K562 (cell line): Measurements from ENCODE around the gene SPATA16. TPM values are rescaled to one million over a fixed set of nuclear protein-coding genes. Genes with fewer than 3 reads are reported as not detected.

Experiments
- ATAC-seq: fragments of 200-7000 bp; cut with Tn5 transposase; 3 replicates; pipeline ENCODE4 v1.9.1; 2020; ENCODE audit warnings: moderate library complexity
- BruUV-seq: library from RNA; stranded (reverse); fragments of 400-500 nt; replicated peaks from 2 replicates; lab custom pipeline; 2021; lab: Mats Ljungman, UMichigan
- CTCF ChIA-PET: fragments of 300-600 bp; formaldehyde crosslinking; extraction: SDS; loops from one replicate; lab custom pipeline; 2021; ENCODE audit warnings: low intra/inter-chr PET ratio; lab: Yijun Ruan, JAX
- POLR2A ChIA-PET: fragments of 300-600, 350-650 bp; sonication (Branson Sonifier 250); formaldehyde crosslinking; extraction: SDS; loops from one replicate; lab custom pipeline; 2021; ENCODE audit warnings: antibody characterized with exemption, inconsistent platforms; lab: Yijun Ruan, JAX
- DNase-seq, 4 experiments: peaks; one replicate each; pipeline versions ENCODE4 v3.0.0 to v3.0.0-alpha.2; 2011 to 2018; ENCODE audit warnings: low spot score in 3 of 4, mixed read lengths in 3 of 4; ENCODE audit errors: extremely low read depth in 1 of 4
- FAIRE-seq: peaks from 2 replicates; lab custom pipeline; 2011; peaks lifted over from hg19 to GRCh38; lab: Jason Lieb, UNC
- H2AFZ ChIP-seq: 2 replicates; pipeline ENCODE4 v1.6.0; 2011; ENCODE audit warnings: low read depth, low read length, control low read depth, inconsistent platforms
- H3K27ac ChIP-seq: fragments of 200-600 bp; 3 replicates; pipeline ENCODE4 v1.8.0; 2011; ENCODE audit warnings: low read depth, mild to moderate bottlenecking, control low read depth, inconsistent platforms, low read length, moderate library complexity, mixed read lengths; ENCODE audit errors: extremely low read depth
- H3K27me3 ChIP-seq, 2 experiments: fragments of 300-600 bp in 1 of 2; 2 replicates in 1 of 2; 3 replicates in 1 of 2; pipeline versions ENCODE4 v1.6.0 to v1.8.0; 2011; ENCODE audit warnings: inconsistent platforms in 2 of 2, low read length in 2 of 2, mild to moderate bottlenecking in 1 of 2, mixed read lengths in 1 of 2, moderate library complexity in 1 of 2; ENCODE audit not compliant: control insufficient read depth in 2 of 2, insufficient read depth in 2 of 2
- H3K36me3 ChIP-seq: fragments of 300-600 bp; 3 replicates; pipeline ENCODE4 v1.8.0; 2011; ENCODE audit warnings: mild to moderate bottlenecking, low read length, inconsistent platforms; ENCODE audit not compliant: control insufficient read depth, insufficient read depth
- H3K4me1 ChIP-seq, 2 experiments: fragments of 200-600 bp in 1 of 2; replicated peaks in 1 of 2; 2 replicates in 1 of 2; 3 replicates in 1 of 2; pipeline versions ENCODE4 v1.5.1 to v1.8.0; 2011; ENCODE audit warnings: inconsistent platforms in 2 of 2, low read length in 2 of 2, mild to moderate bottlenecking in 1 of 2, mixed read lengths in 1 of 2, moderate library complexity in 1 of 2; ENCODE audit not compliant: control insufficient read depth in 2 of 2, insufficient read depth in 2 of 2
- H3K4me2 ChIP-seq: 2 replicates; pipeline ENCODE4 v1.6.1; 2011; ENCODE audit warnings: low read length, control low read depth, inconsistent platforms, mixed read lengths; ENCODE audit not compliant: insufficient read depth
- H3K4me3 ChIP-seq: fragments of 200-600 bp; sonication (generic), shearing (Covaris generic); 2 replicates; pipeline ENCODE4 v1.5.1; 2016; ENCODE audit warnings: control low read depth, inconsistent platforms
- H3K79me2 ChIP-seq: fragments of 200-600 bp; 3 replicates; pipeline ENCODE4 v1.8.0; 2011; ENCODE audit warnings: low read length, inconsistent platforms; ENCODE audit not compliant: control insufficient read depth, insufficient read depth
- H3K9ac ChIP-seq, 2 experiments: 2 replicates each; pipeline versions ENCODE4 v1.6.0 to v1.6.1; 2011; ENCODE audit warnings: low read depth in 2 of 2, low read length in 2 of 2, control low read depth in 1 of 2, inconsistent platforms in 1 of 2, mild to moderate bottlenecking in 1 of 2, mixed read lengths in 1 of 2; ENCODE audit not compliant: insufficient read depth in 1 of 2
- H3K9me1 ChIP-seq: one replicate; pipeline ENCODE4 v1.6.0; 2011; ENCODE audit warnings: inconsistent platforms, mild to moderate bottlenecking, low read length, moderate library complexity; ENCODE audit not compliant: control insufficient read depth, insufficient read depth
- H3K9me3 ChIP-seq: replicated peaks from 2 replicates; pipeline ENCODE4 v1.5.1; 2011; ENCODE audit warnings: low read depth, low read length, inconsistent platforms; ENCODE audit not compliant: control insufficient read depth, insufficient read depth
- H4K20me1 ChIP-seq: replicated peaks from 2 replicates; pipeline ENCODE4 v1.6.1; 2011; ENCODE audit warnings: low read length, inconsistent platforms, mixed read lengths; ENCODE audit not compliant: control insufficient read depth, insufficient read depth
- BDP1 ChIP-seq: IDR thresholded peaks from 3 replicates; pipeline ENCODE4 v1.6.1; 2011; ENCODE audit not compliant: insufficient read length, insufficient read depth
- BRD9 ChIP-seq: fragments of 450-650 bp; IDR thresholded peaks from 2 replicates; pipeline ENCODE4 v1.6.1; 2018; ENCODE audit warnings: low read depth; ENCODE audit not compliant: partially characterized antibody
- DIDO1 ChIP-seq: fragments of 450-650 bp; IDR thresholded peaks from 2 replicates; pipeline ENCODE4 v1.6.1; 2016; ENCODE audit warnings: low read depth, missing biosample characterization, missing genetic modification characterization
- EP300 ChIP-seq: IDR thresholded peaks from 2 replicates; pipeline ENCODE4 v1.6.1; 2012; ENCODE audit warnings: low read length, improper control_type of control experiment
- THRAP3 ChIP-seq: fragments of 450-650 bp; IDR thresholded peaks from 2 replicates; pipeline ENCODE4 v1.6.1; 2016; ENCODE audit warnings: mild to moderate bottlenecking, inconsistent platforms, borderline replicate concordance
- WGBS: fragments of 100-300 bp; shearing (Covaris generic); methylation state at CpG from one replicate; pipeline ENCODE4 v1.1.6; 2016; ENCODE audit warnings: low coverage, mixed read lengths; ENCODE audit not compliant: insufficient coverage; ENCODE audit errors: missing lambda C conversion rate; 5-methylcytosine and 5-hydroxymethylcytosine counted together
- in situ Hi-C: fragments of 300-500 bp; cut with MboI; formaldehyde crosslinking; loops from 4 replicates; pipeline ENCODE4 v1.15.0; 2018; ENCODE audit warnings: inconsistent platforms, mixed read lengths
- intact Hi-C: fragments of 100-400 bp; cut with micrococcal nuclease; formaldehyde crosslinking; loops from 2 replicates; pipeline ENCODE4 v1.14.2; 2022
- polyA plus RNA-seq, 8 experiments: library from polyadenylated mRNA; depleted of rRNA in 4 of 8; stranded (reverse) in 5 of 8; unstranded in 3 of 8; fragments of >200 nt; fragmentation: Nextera tagmentation in 2 of 8; fragmentation: Illumina TruSeq in 1 of 8; extraction: Ambion mirVana in 2 of 8; extraction: Trizol in 1 of 8; gene quantifications; 2 replicates each; pipeline versions ENCODE4 v1.2.1 to v1.2.3, GENCODE V29; 2011 to 2014; ENCODE audit warnings: inconsistent platforms in 1 of 8, missing spikeins in 1 of 8
- total RNA-seq, 7 experiments: library from RNA; depleted of rRNA in 6 of 7; stranded (reverse); fragments of >200 nt in 6 of 7; fragmentation: Illumina TruSeq in 2 of 7; extraction: Trizol in 2 of 7; gene quantifications; 2 replicates each; pipeline versions ENCODE4 v1.2.1 to v1.2.3, GENCODE V29; 2011 to 2021; ENCODE audit warnings: low replicate concordance in 1 of 7
- TF ChIP-seq, protein P1 (sequence below): fragments of 450-650 bp; IDR thresholded peaks from one replicate; pipeline ENCODE4 v1.6.1; 2018; ENCODE audit warnings: mild to moderate bottlenecking, moderate library complexity; ENCODE audit not compliant: partially characterized antibody
- TF ChIP-seq, protein P2 (sequence below): sonication (generic); formaldehyde crosslinking; IDR thresholded peaks from 2 replicates; pipeline ENCODE4 v1.9.0; 2022; ENCODE audit warnings: mild to moderate bottlenecking, missing genetic modification reagents
- TF ChIP-seq, protein P3 (sequence below): fragments of 150-350 bp; conservative IDR thresholded peaks from 2 replicates; pipeline ENCODE4 v1.6.1; 2014; ENCODE audit warnings: low read length

The SPATA16 gene
- total and polyA plus RNA-seq, 9 of the 15 experiments (the other 6 are each of a cell fraction or from before 2014, with no cell fraction given) = not detected

DNA sequence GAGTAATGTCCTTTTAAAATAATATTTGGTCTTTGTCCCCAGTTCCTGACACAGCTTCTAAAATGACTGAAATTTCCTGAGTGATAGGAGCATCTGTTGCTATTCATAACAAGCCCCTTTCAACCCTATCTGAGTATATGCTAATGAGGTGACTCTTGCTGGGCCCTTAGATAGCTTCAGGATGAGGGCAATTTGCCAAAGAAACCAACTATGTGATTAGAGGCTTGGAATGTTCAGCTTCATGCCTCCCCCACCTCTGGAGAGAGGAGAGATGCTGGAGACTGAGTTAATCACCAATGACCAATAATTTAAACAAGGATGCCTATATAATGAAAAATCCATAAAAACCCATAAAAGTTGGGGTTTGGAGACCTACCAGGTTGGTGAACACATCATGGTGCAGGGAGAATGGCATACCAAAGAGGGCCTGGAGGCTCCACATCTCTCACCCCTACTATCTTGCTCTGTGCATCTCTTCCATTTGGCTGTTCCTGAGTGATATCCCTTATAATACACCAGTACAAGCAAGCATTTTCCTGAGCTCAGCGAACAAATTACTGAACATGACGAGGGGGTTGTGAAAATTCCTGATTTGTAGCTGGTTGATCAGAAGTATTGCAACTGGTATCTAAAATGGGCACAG lies 201.3 kb downstream of the SPATA16 start (continued):
- TF ChIP-seq, protein P1, sequence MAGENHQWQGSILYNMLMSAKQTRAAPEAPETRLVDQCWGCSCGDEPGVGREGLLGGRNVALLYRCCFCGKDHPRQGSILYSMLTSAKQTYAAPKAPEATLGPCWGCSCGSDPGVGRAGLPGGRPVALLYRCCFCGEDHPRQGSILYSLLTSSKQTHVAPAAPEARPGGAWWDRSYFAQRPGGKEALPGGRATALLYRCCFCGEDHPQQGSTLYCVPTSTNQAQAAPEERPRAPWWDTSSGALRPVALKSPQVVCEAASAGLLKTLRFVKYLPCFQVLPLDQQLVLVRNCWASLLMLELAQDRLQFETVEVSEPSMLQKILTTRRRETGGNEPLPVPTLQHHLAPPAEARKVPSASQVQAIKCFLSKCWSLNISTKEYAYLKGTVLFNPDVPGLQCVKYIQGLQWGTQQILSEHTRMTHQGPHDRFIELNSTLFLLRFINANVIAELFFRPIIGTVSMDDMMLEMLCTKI = no peak
- TF ChIP-seq, all 486 proteins: peak for 5

DNA sequence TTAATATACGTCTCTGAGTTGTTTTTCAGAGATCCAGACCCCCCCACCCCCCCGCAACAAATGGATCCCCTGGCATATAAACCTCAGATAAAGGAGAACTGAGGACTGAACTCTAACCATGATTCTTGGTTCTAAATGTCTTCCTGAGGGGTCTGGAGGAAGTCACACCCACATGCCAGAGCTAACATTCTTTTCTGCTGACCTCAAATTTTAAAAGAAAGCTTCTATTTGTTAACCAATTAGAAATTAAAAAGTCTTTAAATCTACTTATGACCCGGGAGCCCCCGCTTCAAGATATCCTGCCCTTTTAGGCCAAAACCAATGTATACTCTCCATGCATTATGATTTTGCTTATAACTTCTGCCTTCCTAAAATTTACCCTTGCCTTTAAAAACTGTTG lies 202.2 kb downstream of the SPATA16 start:
- no peaks in the 10 kb centered on the region for H3K9me3 ChIP-seq
- no peak overlapping the region for H3K4me3 ChIP-seq
- 42% methylated on average over 3 of the region's 4 CpGs for WGBS
- no peaks in the 10 kb centered on the region for H3K27me3 ChIP-seq
- no peak overlapping the region for H3K4me2 ChIP-seq
- ChIA-PET POLR2A (interaction anchor here (2.0 kb wide), 1 partner anchor 9 kb away, joined by 11 read pairs; no protein-coding TSS in a partner anchor), CTCF (no interaction called here)
- H3K27ac ChIP-seq = no peak overlapping the region
- peak overlapping the region; percentile 77 for H2AFZ ChIP-seq
- no TSS peak for BruUV-seq
- in situ Hi-C loops (no loop called here), intact Hi-C loops (no loop called here)
- no peaks in the 10 kb centered on the region for H4K20me1 ChIP-seq
- no peaks in the 10 kb centered on the region for H3K9me1 ChIP-seq
- DNase-seq = no peak
- TF ChIP-seq DIDO1 = no peak
- TF ChIP-seq EP300 = no peak
- TF ChIP-seq, protein P2, sequence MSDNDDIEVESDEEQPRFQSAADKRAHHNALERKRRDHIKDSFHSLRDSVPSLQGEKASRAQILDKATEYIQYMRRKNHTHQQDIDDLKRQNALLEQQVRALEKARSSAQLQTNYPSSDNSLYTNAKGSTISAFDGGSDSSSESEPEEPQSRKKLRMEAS (CRISPR knock-in tag) = no peak
- no peak for TF ChIP-seq THRAP3
- TF ChIP-seq BDP1 = no peak
- no peak for TF ChIP-seq BRD9
- TF ChIP-seq, protein P3, sequence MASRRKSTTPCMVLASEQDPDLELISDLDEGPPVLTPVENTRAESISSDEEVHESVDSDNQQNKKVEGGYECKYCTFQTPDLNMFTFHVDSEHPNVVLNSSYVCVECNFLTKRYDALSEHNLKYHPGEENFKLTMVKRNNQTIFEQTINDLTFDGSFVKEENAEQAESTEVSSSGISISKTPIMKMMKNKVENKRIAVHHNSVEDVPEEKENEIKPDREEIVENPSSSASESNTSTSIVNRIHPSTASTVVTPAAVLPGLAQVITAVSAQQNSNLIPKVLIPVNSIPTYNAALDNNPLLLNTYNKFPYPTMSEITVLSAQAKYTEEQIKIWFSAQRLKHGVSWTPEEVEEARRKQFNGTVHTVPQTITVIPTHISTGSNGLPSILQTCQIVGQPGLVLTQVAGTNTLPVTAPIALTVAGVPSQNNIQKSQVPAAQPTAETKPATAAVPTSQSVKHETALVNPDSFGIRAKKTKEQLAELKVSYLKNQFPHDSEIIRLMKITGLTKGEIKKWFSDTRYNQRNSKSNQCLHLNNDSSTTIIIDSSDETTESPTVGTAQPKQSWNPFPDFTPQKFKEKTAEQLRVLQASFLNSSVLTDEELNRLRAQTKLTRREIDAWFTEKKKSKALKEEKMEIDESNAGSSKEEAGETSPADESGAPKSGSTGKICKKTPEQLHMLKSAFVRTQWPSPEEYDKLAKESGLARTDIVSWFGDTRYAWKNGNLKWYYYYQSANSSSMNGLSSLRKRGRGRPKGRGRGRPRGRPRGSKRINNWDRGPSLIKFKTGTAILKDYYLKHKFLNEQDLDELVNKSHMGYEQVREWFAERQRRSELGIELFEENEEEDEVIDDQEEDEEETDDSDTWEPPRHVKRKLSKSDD = no peak
- no peaks in the 10 kb centered on the region for H3K79me2 ChIP-seq
- no peak for ATAC-seq
- no peaks in the 10 kb centered on the region for H3K36me3 ChIP-seq
- H3K9ac ChIP-seq = no peak overlapping the region
- peaks cover 0 to 14% of the 10 kb centered on the region in 2 experiments; a peak in 1 of 5 replicates for H3K4me1 ChIP-seq
- FAIRE-seq = no peak
